HG03025 (cell line): Measurements from ENCODE around the gene OR2T10.
"Not testable (repeated sequence)": the region's sequence is repeated elsewhere in the genome, so short reads cannot be mapped to it uniquely, and the experiment has no call there.

Source experiments
- ATAC-seq: cut with Tn5 transposase; IDR thresholded peaks from one replicate; pipeline ENCODE4 v1.9.1; 2021; ENCODE audit warnings: mild to moderate bottlenecking, moderate library complexity; ENCODE audit not compliant: unreplicated experiment, low FRiP score

The OR2T10 gene

GRCh38 chr1:248599396-248599795 is 1.9 kb upstream of the OR2T10 start:
- no peak for ATAC-seq

GRCh38 chr1:248596615-248597014 is 885 bp downstream of the OR2T10 start:
- ATAC-seq = no peak

- no peak for ATAC-seq
Measured at GRCh38 chr1:248593226-248593625, 4.3 kb downstream of the OR2T10 start.

- ATAC-seq = no peak
Measured at GRCh38 chr1:248592655-248593054, 4.8 kb downstream of the OR2T10 start.

- ATAC-seq = no peak
Measured at GRCh38 chr1:248590055-248590454, 7.4 kb downstream of the OR2T10 start.

- ATAC-seq = no peak
Measured at GRCh38 chr1:248589334-248589733, 8.2 kb downstream of the OR2T10 start.

- no peak for ATAC-seq
Measured at GRCh38 chr1:248585266-248585665, 12.2 kb downstream of the OR2T10 start.

GRCh38 chr1:248576260-248576980 is 21.1 kb downstream of the OR2T10 start:
- no peak for ATAC-seq

GRCh38 chr1:248574657-248575056 is 22.8 kb downstream of the OR2T10 start, which contains the start of gene OR2T34:
TSS of gene OR2T34 (minus strand) at chr1:248574757. CDS start at chr1:248574757, 0 bp downstream.
- not testable (repeated sequence) for ATAC-seq

GRCh38 chr1:248573856-248574255 is 23.6 kb downstream of the OR2T10 start:
- not testable (repeated sequence) for ATAC-seq

- not testable (repeated sequence) for ATAC-seq
Measured at GRCh38 chr1:248572049-248572448, 25.5 kb downstream of the OR2T10 start.

- not testable (repeated sequence) for ATAC-seq
Measured at GRCh38 chr1:248570811-248571210, 26.7 kb downstream of the OR2T10 start.

GRCh38 chr1:248569049-248569448 is 28.5 kb downstream of the OR2T10 start:
- not testable (repeated sequence) for ATAC-seq

- ATAC-seq = peak; percentile 68
Measured at GRCh38 chr1:248565530-248566373, 31.7 kb downstream of the OR2T10 start.

- ATAC-seq = not testable (repeated sequence)
Measured at GRCh38 chr1:248562672-248563071, 34.8 kb downstream of the OR2T10 start, which contains the start of gene OR2T29. TSS of gene OR2T29 (minus strand) at chr1:248562772. CDS start at chr1:248559491, 3,281 bp downstream.

- ATAC-seq = not testable (repeated sequence)
Measured at GRCh38 chr1:248551027-248551426, 46.5 kb downstream of the OR2T10 start.

GRCh38 chr1:248547383-248547782 is 50.1 kb downstream of the OR2T10 start:
- not testable (repeated sequence) for ATAC-seq
